Measurements from ENCODE around the gene CXorf38.

Gene CXorf38

GRCh38 chrX:40647307-40648197 lies at the start of gene CXorf38:
TSS of gene CXorf38 (minus strand) at chrX:40647561. CDS start at chrX:40647520, 41 bp downstream.
- DNase-seq: peak; percentile 92

GRCh38 chrX:40694802-40695201 lies 47.4 kb upstream of the CXorf38 start:
- DNase-seq: no peak

- no peak for DNase-seq
Measured at GRCh38 chrX:40688929-40689328, 41.6 kb upstream of the CXorf38 start.

GRCh38 chrX:40687169-40687568 lies 39.8 kb upstream of the CXorf38 start:
- no peak for DNase-seq

- DNase-seq: no peak
Measured at GRCh38 chrX:40685362-40685918, 38.1 kb upstream of the CXorf38 start.

- no peak for DNase-seq
Measured at GRCh38 chrX:40684092-40684491, 36.7 kb upstream of the CXorf38 start.

- DNase-seq: no peak
Measured at GRCh38 chrX:40683245-40683644, 35.9 kb upstream of the CXorf38 start.

GRCh38 chrX:40671126-40671525 lies 23.8 kb upstream of the CXorf38 start:
- DNase-seq: no peak

- DNase-seq: no peak
Measured at GRCh38 chrX:40663880-40664630, 16.7 kb upstream of the CXorf38 start.

GRCh38 chrX:40663078-40663740 lies 15.8 kb upstream of the CXorf38 start:
- peak; percentile 12 for DNase-seq

GRCh38 chrX:40661489-40661888 lies 14.1 kb upstream of the CXorf38 start:
- no peak for DNase-seq

- DNase-seq: no peak
Measured at GRCh38 chrX:40660381-40660780, 13.0 kb upstream of the CXorf38 start.

GRCh38 chrX:40653535-40653934 lies 6.2 kb upstream of the CXorf38 start:
- no peak for DNase-seq

- no peak for DNase-seq
Measured at GRCh38 chrX:40652664-40653063, 5.3 kb upstream of the CXorf38 start.

- DNase-seq: peak; percentile 79
Measured at GRCh38 chrX:40651620-40652223, 4.4 kb upstream of the CXorf38 start.

GRCh38 chrX:40646489-40647306 lies 663 bp downstream of the CXorf38 start:
- peak; percentile 23 for DNase-seq

GRCh38 chrX:40644821-40645358 lies 2.5 kb downstream of the CXorf38 start:
- DNase-seq: peak; percentile 51

- no peak for DNase-seq
Measured at GRCh38 chrX:40644176-40644575, 3.2 kb downstream of the CXorf38 start.

GRCh38 chrX:40637687-40638086 lies 9.7 kb downstream of the CXorf38 start:
- DNase-seq: no peak

GRCh38 chrX:40632199-40632598 lies 15.2 kb downstream of the CXorf38 start:
- no peak for DNase-seq

- no peak for DNase-seq
Measured at GRCh38 chrX:40628506-40628905, 18.9 kb downstream of the CXorf38 start.
